ENCODE results near the gene CTU2.

GRCh38 chr16:88726408-88726749 is 20.1 kb downstream of the CTU2 start:
- TF ChIP-seq POLR2A (IDR thresholded peaks at IDR 0.05) (no peak), EP300 (IDR thresholded peaks at IDR 0.05) (no peak)
- TF ChIP-seq, protein P1, sequence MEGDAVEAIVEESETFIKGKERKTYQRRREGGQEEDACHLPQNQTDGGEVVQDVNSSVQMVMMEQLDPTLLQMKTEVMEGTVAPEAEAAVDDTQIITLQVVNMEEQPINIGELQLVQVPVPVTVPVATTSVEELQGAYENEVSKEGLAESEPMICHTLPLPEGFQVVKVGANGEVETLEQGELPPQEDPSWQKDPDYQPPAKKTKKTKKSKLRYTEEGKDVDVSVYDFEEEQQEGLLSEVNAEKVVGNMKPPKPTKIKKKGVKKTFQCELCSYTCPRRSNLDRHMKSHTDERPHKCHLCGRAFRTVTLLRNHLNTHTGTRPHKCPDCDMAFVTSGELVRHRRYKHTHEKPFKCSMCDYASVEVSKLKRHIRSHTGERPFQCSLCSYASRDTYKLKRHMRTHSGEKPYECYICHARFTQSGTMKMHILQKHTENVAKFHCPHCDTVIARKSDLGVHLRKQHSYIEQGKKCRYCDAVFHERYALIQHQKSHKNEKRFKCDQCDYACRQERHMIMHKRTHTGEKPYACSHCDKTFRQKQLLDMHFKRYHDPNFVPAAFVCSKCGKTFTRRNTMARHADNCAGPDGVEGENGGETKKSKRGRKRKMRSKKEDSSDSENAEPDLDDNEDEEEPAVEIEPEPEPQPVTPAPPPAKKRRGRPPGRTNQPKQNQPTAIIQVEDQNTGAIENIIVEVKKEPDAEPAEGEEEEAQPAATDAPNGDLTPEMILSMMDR (IDR thresholded peaks at IDR 0.05) = no peak

Measured in stomach (tissue), 4 donors.